HepG2 (cell line): ENCODE measurements around the gene TRPV5. TPM values are rescaled to one million over a fixed set of nuclear protein-coding genes. Genes with fewer than 3 reads are reported as not detected.

Source experiments
- ATAC-seq: fragments of 200-7000 bp; cut with Tn5 transposase; 3 replicates; pipeline ENCODE4 v1.9.1; 2020; ENCODE audit warnings: mild to moderate bottlenecking, moderate library complexity
- BruUV-seq: library from RNA; stranded (reverse); fragments of 400-500 nt; replicated peaks from 2 replicates; lab custom pipeline; 2021; lab: Mats Ljungman, UMichigan
- CTCF ChIA-PET: fragments of 300-600 bp; formaldehyde crosslinking; extraction: SDS; loops from one replicate; lab custom pipeline; 2021; ENCODE audit warnings: low total read pairs, inconsistent platforms, low intra/inter-chr PET ratio; lab: Yijun Ruan, JAX
- POLR2A ChIA-PET: fragments of 350-600 bp; sonication (Branson Sonifier 250); formaldehyde crosslinking; loops from one replicate; lab custom pipeline; 2020; ENCODE audit warnings: antibody characterized with exemption, inconsistent platforms; lab: Yijun Ruan, JAX
- DNase-seq: peaks from one replicate; pipeline ENCODE4 v3.0.0-alpha.2; 2015; ENCODE audit warnings: low spot score
- FAIRE-seq: peaks from 3 replicates; lab custom pipeline; 2011; peaks lifted over from hg19 to GRCh38; lab: Jason Lieb, UNC
- H2AFZ ChIP-seq: one replicate; pipeline ENCODE4 v1.6.1; 2011; ENCODE audit warnings: low read length, inconsistent platforms
- H3K27ac ChIP-seq: fragments of 300-600 bp; 3 replicates; pipeline ENCODE4 v1.8.0; 2011; ENCODE audit warnings: mixed run types, mild to moderate bottlenecking, mixed read lengths, low read length, inconsistent platforms; ENCODE audit not compliant: insufficient read depth; ENCODE audit errors: extremely low read length
- H3K27me3 ChIP-seq, 2 experiments: fragments of 200-600 bp in 1 of 2; 2 replicates in 1 of 2; 3 replicates in 1 of 2; pipeline versions ENCODE4 v1.6.0 to v1.8.0; 2011; ENCODE audit warnings: low read length in 2 of 2, mild to moderate bottlenecking in 2 of 2, moderate library complexity in 2 of 2, inconsistent platforms in 1 of 2; ENCODE audit not compliant: insufficient read depth in 2 of 2, control insufficient read depth in 1 of 2
- H3K36me3 ChIP-seq, 2 experiments: fragments of 200-600 bp in 1 of 2; replicated peaks in 1 of 2; 2 replicates in 1 of 2; 3 replicates in 1 of 2; pipeline versions ENCODE4 v1.5.1 to v1.8.0; 2011; ENCODE audit warnings: low read length in 2 of 2, inconsistent platforms in 1 of 2; ENCODE audit not compliant: insufficient read depth in 2 of 2, control insufficient read depth in 1 of 2
- H3K4me1 ChIP-seq: 2 replicates; pipeline ENCODE4 v1.5.1; 2012; ENCODE audit warnings: low read length, inconsistent platforms; ENCODE audit not compliant: insufficient read depth
- H3K4me2 ChIP-seq: 2 replicates; pipeline ENCODE4 v1.6.0; 2011; ENCODE audit warnings: low read depth, low read length, inconsistent platforms
- H3K4me3 ChIP-seq, 3 experiments: fragments of 200-600 bp in 1 of 3; sonication (generic), shearing (Covaris generic) in 1 of 3; replicated peaks in 1 of 3; 2 replicates each; pipeline ENCODE4 v1.5.1; 2011 to 2016; ENCODE audit warnings: low read length in 3 of 3, inconsistent platforms in 2 of 3, low read depth in 2 of 3, mild to moderate bottlenecking in 2 of 3, control low read depth in 1 of 3, mixed read lengths in 1 of 3; ENCODE audit not compliant: insufficient read depth in 1 of 3
- H3K79me2 ChIP-seq: one replicate; pipeline ENCODE4 v1.6.1; 2011; ENCODE audit warnings: low read length, inconsistent platforms; ENCODE audit not compliant: insufficient read depth
- H3K9ac ChIP-seq: 2 replicates; pipeline ENCODE4 v1.6.0; 2011; ENCODE audit warnings: mild to moderate bottlenecking, low read depth, low read length, inconsistent platforms; ENCODE audit not compliant: insufficient read depth
- H3K9me3 ChIP-seq: 2 replicates; pipeline ENCODE4 v1.5.1; 2012; ENCODE audit warnings: mild to moderate bottlenecking, low read length
- H4K20me1 ChIP-seq: 2 replicates; pipeline ENCODE4 v1.6.0; 2011; ENCODE audit warnings: inconsistent platforms, mild to moderate bottlenecking, low read length, moderate library complexity; ENCODE audit not compliant: insufficient read depth
- CBX5 ChIP-seq: sonication (generic); formaldehyde crosslinking; IDR thresholded peaks from 2 replicates; pipeline ENCODE4 v1.4.0; 2020; ENCODE audit warnings: missing genetic modification reagents, borderline replicate concordance
- E2F2 ChIP-seq: sonication (generic); formaldehyde crosslinking; IDR thresholded peaks from 2 replicates; pipeline ENCODE4 v1.4.0; 2020; ENCODE audit warnings: missing genetic modification reagents, borderline replicate concordance
- FOXC1 ChIP-seq: sonication (generic); formaldehyde crosslinking; IDR thresholded peaks from 2 replicates; pipeline ENCODE4 v1.8.0; 2022; ENCODE audit warnings: mild to moderate bottlenecking, missing genetic modification reagents, borderline replicate concordance
- HHEX ChIP-seq: IDR thresholded peaks from 2 replicates; pipeline ENCODE4 v1.6.1; 2016; ENCODE audit warnings: control low read depth
- HOXA7 ChIP-seq: sonication (generic); formaldehyde crosslinking; IDR thresholded peaks from 2 replicates; pipeline ENCODE4 v1.8.1; 2022; ENCODE audit warnings: mild to moderate bottlenecking, missing genetic modification reagents, moderate library complexity
- MTA1 ChIP-seq: sonication (generic); formaldehyde crosslinking; IDR thresholded peaks from 2 replicates; pipeline ENCODE4 v1.4.0; 2020; ENCODE audit warnings: missing genetic modification reagents, mild to moderate bottlenecking, borderline replicate concordance
- RFX3 ChIP-seq: IDR thresholded peaks from 2 replicates; pipeline ENCODE4 v1.6.1; 2016; ENCODE audit warnings: missing biosample characterization, missing genetic modification reagents
- RFXAP ChIP-seq: sonication (generic); formaldehyde crosslinking; IDR thresholded peaks from 2 replicates; pipeline ENCODE4 v1.4.0; 2020; ENCODE audit warnings: missing genetic modification reagents, borderline replicate concordance
- SMAD3 ChIP-seq: sonication (generic); formaldehyde crosslinking; IDR thresholded peaks from 2 replicates; pipeline ENCODE4 v1.4.0; 2020; ENCODE audit warnings: missing genetic modification reagents
- SOX13 ChIP-seq, 3 experiments: fragments of 450-650 bp in 1 of 3; sonication (generic) in 1 of 3; formaldehyde crosslinking in 1 of 3; IDR thresholded peaks in 2 of 3; conservative IDR thresholded peaks in 1 of 3; 2 replicates each; pipeline versions ENCODE4 v1.5.0 to v1.6.1; 2016 to 2020; ENCODE audit warnings: antibody characterized with exemption in 1 of 3, mild to moderate bottlenecking in 1 of 3, missing compliant biosample characterization in 1 of 3, missing genetic modification reagents in 1 of 3, moderate library complexity in 1 of 3
- SPEN ChIP-seq: sonication (generic); formaldehyde crosslinking; IDR thresholded peaks from 2 replicates; pipeline ENCODE4 v1.5.1; 2020; ENCODE audit warnings: low read depth, mild to moderate bottlenecking, missing genetic modification reagents
- TBX2 ChIP-seq: sonication (generic); formaldehyde crosslinking; IDR thresholded peaks from 2 replicates; pipeline ENCODE4 v1.5.0; 2020; ENCODE audit warnings: missing genetic modification reagents, mild to moderate bottlenecking, borderline replicate concordance
- ZFP37 ChIP-seq: sonication (generic); formaldehyde crosslinking; IDR thresholded peaks from 2 replicates; pipeline ENCODE4 v1.4.0; 2020; ENCODE audit warnings: missing genetic modification reagents, borderline replicate concordance
- ZFP82 ChIP-seq: sonication (generic); formaldehyde crosslinking; IDR thresholded peaks from 2 replicates; pipeline ENCODE4 v1.5.1; 2020; ENCODE audit warnings: mild to moderate bottlenecking, missing genetic modification reagents, borderline replicate concordance
- ZNF20 ChIP-seq: sonication (generic); formaldehyde crosslinking; IDR thresholded peaks from 2 replicates; pipeline ENCODE4 v1.4.0; 2020; ENCODE audit warnings: mild to moderate bottlenecking, moderate library complexity, missing genetic modification reagents
- ZNF230 ChIP-seq: sonication (generic); formaldehyde crosslinking; IDR thresholded peaks from 2 replicates; pipeline ENCODE4 v1.4.0; 2020; ENCODE audit warnings: mild to moderate bottlenecking, missing genetic modification reagents
- ZNF329 ChIP-seq: sonication (generic); formaldehyde crosslinking; IDR thresholded peaks from 2 replicates; pipeline ENCODE4 v1.9.0; 2021; ENCODE audit warnings: low read depth, mild to moderate bottlenecking, missing genetic modification reagents
- ZNF530 ChIP-seq: sonication (generic); formaldehyde crosslinking; IDR thresholded peaks from 2 replicates; pipeline ENCODE4 v1.5.0; 2020; ENCODE audit warnings: low read depth, mild to moderate bottlenecking, missing genetic modification reagents
- ZNF558 ChIP-seq: sonication (generic); formaldehyde crosslinking; IDR thresholded peaks from 2 replicates; pipeline ENCODE4 v1.9.0; 2022; ENCODE audit warnings: mild to moderate bottlenecking, missing genetic modification reagents, borderline replicate concordance
- ZNF605 ChIP-seq: sonication (generic); formaldehyde crosslinking; IDR thresholded peaks from 2 replicates; pipeline ENCODE4 v1.8.0; 2022; ENCODE audit warnings: mild to moderate bottlenecking, missing genetic modification reagents
- ZNF883 ChIP-seq: sonication (generic); formaldehyde crosslinking; IDR thresholded peaks from 2 replicates; pipeline ENCODE4 v1.5.1; 2020; ENCODE audit warnings: mild to moderate bottlenecking, missing genetic modification reagents; ENCODE audit errors: not compliant biosample characterization
- WGBS: methylation state at CpG from one replicate; pipeline ENCODE4 v1.1.6; 2017; ENCODE audit warnings: low lambda C conversion rate; 5-methylcytosine and 5-hydroxymethylcytosine counted together
- in situ Hi-C: cut with HindIII; loops from 2 replicates; pipeline ENCODE4 v1.10.0; 2017; ENCODE audit warnings: low pct_unique_long_range_greater_than_20kb; ENCODE audit not compliant: extremely low pct_ligation_motif_present
- intact Hi-C: fragments of 100-400 bp; cut with micrococcal nuclease; formaldehyde crosslinking; loops from one replicate; pipeline ENCODE4 v1.10.0; 2022; ENCODE audit not compliant: unreplicated experiment
- polyA plus RNA-seq, 8 experiments: library from polyadenylated mRNA; depleted of rRNA in 3 of 8; stranded (reverse) in 7 of 8; unstranded in 1 of 8; fragments of >200 nt; fragmentation: Illumina TruSeq in 4 of 8; extraction: Trizol in 4 of 8; gene quantifications; 2 replicates each; pipeline versions ENCODE4 v1.2.1 to v1.2.3, GENCODE V29; 2011 to 2016; ENCODE audit warnings: low read depth in 4 of 8, missing spikeins in 1 of 8, mixed read lengths in 1 of 8; ENCODE audit not compliant: insufficient read depth in 1 of 8
- total RNA-seq, 5 experiments: library from RNA; depleted of rRNA; stranded (reverse); fragments of >200 nt; fragmentation: Illumina TruSeq; extraction: Trizol; gene quantifications; 2 replicates each; pipeline ENCODE4 v1.2.3, GENCODE V29; 2016; ENCODE audit warnings: low read depth in 1 of 5

The TRPV5 gene
- total and polyA plus RNA-seq, 2 of the 13 experiments (the other 11 are each of a cell fraction or from before 2014, with no cell fraction given) = not detected

- in situ Hi-C loops = no loop called here
- TF ChIP-seq E2F2 (CRISPR knock-in tag) (no peak), ZNF883 (no peak), ZNF329 (CRISPR knock-in tag) (no peak), SMAD3 (no peak), MTA1 (CRISPR knock-in tag) (no peak)
- intact Hi-C loops = no loop called here
- Histone ChIP-seq H3K4me1 (no peaks in the 10 kb centered on the region), H3K4me3 (no peak overlapping the region), H2AFZ (no peak overlapping the region), H3K79me2 (no peaks in the 10 kb centered on the region), H3K27ac (no peak overlapping the region), H4K20me1 (no peaks in the 10 kb centered on the region), H3K4me2 (no peak overlapping the region), H3K9me3 (no peaks in the 10 kb centered on the region), H3K27me3 (no peaks in the 10 kb centered on the region; a peak in 1 of 5 replicates), H3K9ac (no peak overlapping the region), H3K36me3 (no peaks in the 10 kb centered on the region)
- DNase-seq (no peak), ATAC-seq (no peak), FAIRE-seq (no peak)
- CTCF ChIA-PET = no interaction called here
- BruUV-seq = no TSS peak
- POLR2A ChIA-PET = no interaction called here
Measured at GRCh38 chr7:142959202-142959601, 25.7 kb upstream of the TRPV5 start.

GRCh38 chr7:142957723-142958122, 24.2 kb upstream of the TRPV5 start:
- Histone ChIP-seq H2AFZ (no peak overlapping the region), H3K27me3 (no peaks in the 10 kb centered on the region; a peak in 1 of 5 replicates), H4K20me1 (no peaks in the 10 kb centered on the region), H3K79me2 (no peaks in the 10 kb centered on the region), H3K4me1 (no peaks in the 10 kb centered on the region), H3K9me3 (no peaks in the 10 kb centered on the region), H3K9ac (no peak overlapping the region), H3K4me2 (no peak overlapping the region), H3K4me3 (no peak overlapping the region), H3K36me3 (no peaks in the 10 kb centered on the region), H3K27ac (no peak overlapping the region)
- no peak for FAIRE-seq
- ChIA-PET POLR2A (no interaction called here), CTCF (no interaction called here)
- BruUV-seq = no TSS peak
- intact Hi-C loops = no loop called here
- 54% methylated on average over 7 of the region's 8 CpGs for WGBS
- DNase-seq = no peak
- in situ Hi-C loops = no loop called here
- no peak for ATAC-seq
- TF ChIP-seq TBX2 (CRISPR knock-in tag) = no peak
- TF ChIP-seq SPEN (CRISPR knock-in tag) = no peak
- no peak for TF ChIP-seq ZNF530 (CRISPR knock-in tag)
- no peak for TF ChIP-seq ZNF605 (CRISPR knock-in tag)
- TF ChIP-seq ZNF558 (CRISPR knock-in tag) = no peak
- no peak for TF ChIP-seq HHEX (CRISPR knock-in tag)
- no peak for TF ChIP-seq HOXA7 (CRISPR knock-in tag)
- TF ChIP-seq ZNF20 (CRISPR knock-in tag) = no peak
- no peak for TF ChIP-seq ZFP37 (CRISPR knock-in tag)
- TF ChIP-seq ZNF230 (CRISPR knock-in tag) = no peak
- no peak for TF ChIP-seq SOX13 (IDR thresholded peaks at IDR 0.05)
- no peak for TF ChIP-seq SOX13 (CRISPR knock-in tag; conservative IDR thresholded peaks at IDR 0.05 in 1 of 2, IDR thresholded peaks at IDR 0.05 in 1 of 2)
- no peak for TF ChIP-seq RFXAP (CRISPR knock-in tag)
- no peak for TF ChIP-seq CBX5 (CRISPR knock-in tag)
- no peak for TF ChIP-seq ZFP82 (CRISPR knock-in tag)
- no peak for TF ChIP-seq RFX3 (CRISPR knock-in tag)
- TF ChIP-seq FOXC1 (CRISPR knock-in tag) = no peak
